Neuronal stem cell (in vitro differentiated cells): Measurements from ENCODE around the gene OLFML1.

ENCODE experiments used
- DNase-seq: peaks from one replicate; pipeline ENCODE4 v3.0.0-alpha.2; 2013; ENCODE audit warnings: low spot score
- H2AFZ ChIP-seq: one replicate; pipeline ENCODE4 v1.6.1; 2013; ENCODE audit warnings: mild to moderate bottlenecking, low read length, inconsistent platforms
- H2AK5ac ChIP-seq: 2 replicates; pipeline ENCODE4 v1.6.1; 2013; ENCODE audit warnings: low read depth, mild to moderate bottlenecking, inconsistent platforms, low read length, moderate library complexity, mixed read lengths
- H2BK120ac ChIP-seq: 2 replicates; pipeline ENCODE4 v1.6.1; 2013; ENCODE audit warnings: low read depth, mild to moderate bottlenecking, inconsistent platforms, low read length, moderate library complexity, mixed read lengths
- H2BK12ac ChIP-seq: one replicate; pipeline ENCODE4 v1.6.1; 2013; ENCODE audit warnings: low read length, inconsistent platforms
- H2BK15ac ChIP-seq: 2 replicates; pipeline ENCODE4 v1.6.1; 2013; ENCODE audit warnings: mild to moderate bottlenecking, low read length, inconsistent platforms, mixed read lengths
- H2BK5ac ChIP-seq: one replicate; pipeline ENCODE4 v1.6.1; 2013; ENCODE audit warnings: inconsistent platforms, mild to moderate bottlenecking, low read length, moderate library complexity
- H3K14ac ChIP-seq: one replicate; pipeline ENCODE4 v1.6.1; 2013; ENCODE audit warnings: low read length, inconsistent platforms
- H3K18ac ChIP-seq: 2 replicates; pipeline ENCODE4 v1.6.1; 2013; ENCODE audit warnings: low read length, inconsistent platforms
- H3K23ac ChIP-seq: 2 replicates; pipeline ENCODE4 v1.6.1; 2013; ENCODE audit warnings: low read depth, mild to moderate bottlenecking, mixed read lengths, low read length, inconsistent platforms; ENCODE audit not compliant: poor library complexity
- H3K27ac ChIP-seq: replicated peaks from 3 replicates; pipeline ENCODE4 v1.5.1; 2013; ENCODE audit warnings: low read length, inconsistent platforms
- H3K27me3 ChIP-seq, 3 experiments: 2 replicates each; pipeline ENCODE4 v1.6.1; 2013; ENCODE audit warnings: low read length in 3 of 3, mild to moderate bottlenecking in 2 of 3, inconsistent platforms in 1 of 3, low read depth in 1 of 3, mixed read lengths in 1 of 3, moderate library complexity in 1 of 3; ENCODE audit not compliant: control insufficient read depth in 3 of 3, insufficient read depth in 3 of 3
- H3K36me3 ChIP-seq, 2 donors: replicated peaks in 1 of 2; 2 replicates each; pipeline ENCODE4 v1.6.1; 2013; ENCODE audit warnings: low read length in 2 of 2; ENCODE audit not compliant: control insufficient read depth in 2 of 2, insufficient read depth in 2 of 2
- H3K4ac ChIP-seq: 2 replicates; pipeline ENCODE4 v1.6.1; 2013; ENCODE audit warnings: inconsistent platforms, mild to moderate bottlenecking, low read length, moderate library complexity
- H3K4me1 ChIP-seq, 2 donors: 1 replicate in 1 of 2; 2 replicates in 1 of 2; pipeline ENCODE4 v1.6.1; 2013; ENCODE audit warnings: low read length in 2 of 2, low read depth in 1 of 2; ENCODE audit not compliant: control insufficient read depth in 2 of 2, insufficient read depth in 1 of 2
- H3K4me2 ChIP-seq: one replicate; pipeline ENCODE4 v1.6.1; 2013; ENCODE audit warnings: mild to moderate bottlenecking, low read length, inconsistent platforms; ENCODE audit not compliant: insufficient read depth, poor library complexity, severe bottlenecking
- H3K4me3 ChIP-seq, 2 donors: 2 replicates each; pipeline ENCODE4 v1.5.1; 2013; ENCODE audit warnings: low read length in 2 of 2, mild to moderate bottlenecking in 2 of 2, inconsistent platforms in 1 of 2, moderate library complexity in 1 of 2
- H3K79me1 ChIP-seq: one replicate; pipeline ENCODE4 v1.6.1; 2013; ENCODE audit warnings: low read depth, mild to moderate bottlenecking, inconsistent platforms, low read length, moderate library complexity
- H3K9ac ChIP-seq: one replicate; pipeline ENCODE4 v1.6.1; 2013; ENCODE audit warnings: mild to moderate bottlenecking, low read depth, low read length, inconsistent platforms; ENCODE audit not compliant: poor library complexity
- H3K9me3 ChIP-seq, 2 donors: replicated peaks in 1 of 2; 2 replicates each; pipeline versions ENCODE3 to v1.6.1; 2013; ENCODE audit warnings: low read length in 2 of 2, mild to moderate bottlenecking in 2 of 2, inconsistent platforms in 1 of 2, low read depth in 1 of 2, mixed read lengths in 1 of 2, moderate library complexity in 1 of 2; ENCODE audit not compliant: control insufficient read depth in 2 of 2, insufficient read depth in 1 of 2
- H4K8ac ChIP-seq: one replicate; pipeline ENCODE4 v1.6.1; 2013; ENCODE audit warnings: low read depth, mild to moderate bottlenecking, inconsistent platforms, low read length, moderate library complexity
- H4K91ac ChIP-seq: one replicate; pipeline ENCODE4 v1.6.1; 2013; ENCODE audit warnings: low read length, low read depth, mild to moderate bottlenecking, inconsistent platforms; ENCODE audit not compliant: poor library complexity
- WGBS, 2 donors: extraction: QIAGEN DNeasy Blood & Tissue Kit; methylation state at CpG; one replicate each; pipeline ENCODE4 v1.1.7; 2013; ENCODE audit warnings: missing lambda C conversion rate in 2 of 2, mixed read lengths in 1 of 2; ENCODE audit not compliant: insufficient read length in 2 of 2, insufficient replicate concordance in 1 of 2; ENCODE audit errors: extremely low coverage in 2 of 2; 5-methylcytosine and 5-hydroxymethylcytosine counted together

Gene OLFML1

DNA sequence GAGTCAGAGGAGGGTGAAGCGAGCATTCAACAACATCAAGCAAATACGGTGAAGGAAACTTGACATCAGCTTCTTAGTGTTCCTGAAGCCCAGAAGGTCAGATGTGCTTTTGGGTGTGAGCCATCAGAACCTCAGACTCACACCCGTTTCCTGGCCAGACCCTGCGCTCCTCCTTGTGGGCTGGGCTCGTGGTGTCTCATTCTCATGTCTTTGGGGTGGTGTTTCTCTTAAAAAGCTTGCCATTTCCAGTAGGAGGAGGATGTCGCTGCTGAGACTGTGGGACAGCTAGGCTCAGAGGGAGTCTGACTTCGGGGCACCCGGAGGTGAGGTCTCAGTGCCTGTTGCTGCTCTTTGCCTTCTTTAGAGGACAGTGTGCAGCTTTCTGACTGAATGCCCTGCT is 52.7 kb downstream of the OLFML1 start:
- H2BK5ac ChIP-seq, result no peak overlapping the region
- H3K9me3 ChIP-seq, result no peaks in the 10 kb centered on the region
- no peak overlapping the region for H2BK15ac ChIP-seq
- no peak overlapping the region for H3K27ac ChIP-seq
- no peaks in the 10 kb centered on the region for H3K36me3 ChIP-seq
- H3K14ac ChIP-seq, result no peak overlapping the region
- no CpG with 5 or more reads among the region's 8 CpGs for WGBS, 2 donors
- no peak overlapping the region for H3K4me2 ChIP-seq
- no peak overlapping the region for H2AFZ ChIP-seq
- H4K8ac ChIP-seq, result no peak overlapping the region
- H3K79me1 ChIP-seq, result no peaks in the 10 kb centered on the region
- H3K4me1 ChIP-seq, result peaks cover 0 to 13% of the 10 kb centered on the region in 2 donors
- no peak overlapping the region for H3K4ac ChIP-seq
- no peak overlapping the region for H3K4me3 ChIP-seq
- no peak overlapping the region for H4K91ac ChIP-seq
- no peak overlapping the region for H3K18ac ChIP-seq
- no peak overlapping the region for H3K9ac ChIP-seq
- H3K23ac ChIP-seq, result no peak overlapping the region
- no peak for DNase-seq
- no peak overlapping the region for H2AK5ac ChIP-seq
- no peak overlapping the region for H2BK120ac ChIP-seq
- H3K27me3 ChIP-seq, result peaks cover 0 to 44% (median 0%) of the 10 kb centered on the region in 3 experiments
- no peak overlapping the region for H2BK12ac ChIP-seq

- Histone ChIP-seq H2BK15ac (no peak overlapping the region), H3K9ac (no peak overlapping the region), H3K27ac (no peak overlapping the region), H3K79me1 (no peaks in the 10 kb centered on the region), H2BK120ac (no peak overlapping the region), H3K18ac (no peak overlapping the region), H2AK5ac (no peak overlapping the region), H3K9me3 (no peaks in the 10 kb centered on the region), H3K23ac (no peak overlapping the region), H3K4me3 (no peak overlapping the region), H2BK12ac (no peak overlapping the region), H3K14ac (no peak overlapping the region), H3K27me3 (peaks cover 0 to 41% (median 0%) of the 10 kb centered on the region in 3 experiments), H2BK5ac (no peak overlapping the region), H3K4me1 (peaks cover 0 to 12% of the 10 kb centered on the region in 2 donors), H3K4me2 (no peak overlapping the region), H2AFZ (no peak overlapping the region), H4K91ac (no peak overlapping the region), H3K36me3 (no peaks in the 10 kb centered on the region), H4K8ac (no peak overlapping the region), H3K4ac (no peak overlapping the region)
- WGBS, 2 donors, result no CpG with 5 or more reads among the region's 12 CpGs
- DNase-seq, result no peak
These were observed 53.5 kb downstream of the OLFML1 start for GRCh38 chr11:7538466-7539454.

- Histone ChIP-seq H3K79me1 (no peaks in the 10 kb centered on the region), H3K27ac (no peak overlapping the region), H2AFZ (no peak overlapping the region), H3K18ac (no peak overlapping the region), H2BK120ac (no peak overlapping the region), H3K4me3 (no peak overlapping the region), H2AK5ac (no peak overlapping the region), H3K23ac (no peak overlapping the region), H3K36me3 (no peaks in the 10 kb centered on the region), H4K91ac (no peak overlapping the region), H3K4me2 (no peak overlapping the region), H4K8ac (no peak overlapping the region), H3K4ac (no peak overlapping the region), H3K27me3 (peaks cover 0 to 34% (median 0%) of the 10 kb centered on the region in 3 experiments), H3K9ac (no peak overlapping the region), H2BK15ac (no peak overlapping the region), H2BK5ac (no peak overlapping the region), H3K14ac (no peak overlapping the region), H2BK12ac (no peak overlapping the region), H3K4me1 (peaks cover 0 to 10% of the 10 kb centered on the region in 2 donors), H3K9me3 (no peaks in the 10 kb centered on the region)
- no peak for DNase-seq
- WGBS, 2 donors, result no CpG with 5 or more reads among the region's 8 CpGs
These were observed 55.7 kb downstream of the OLFML1 start for GRCh38 chr11:7540830-7541555.

GRCh38 chr11:7543302-7543701 is 58.0 kb downstream of the OLFML1 start:
- H2BK120ac ChIP-seq, result no peak overlapping the region
- no peak overlapping the region for H3K23ac ChIP-seq
- H3K9ac ChIP-seq, result no peak overlapping the region
- H3K18ac ChIP-seq, result no peak overlapping the region
- no peak for DNase-seq
- no CpG with 5 or more reads among the region's 1 CpG for WGBS, 2 donors
- H4K8ac ChIP-seq, result no peak overlapping the region
- peaks cover 0 to 20% (median 0%) of the 10 kb centered on the region in 3 experiments for H3K27me3 ChIP-seq
- H3K4me1 ChIP-seq, result peaks cover 0 to 10% of the 10 kb centered on the region in 2 donors
- H3K9me3 ChIP-seq, result no peaks in the 10 kb centered on the region
- H2BK15ac ChIP-seq, result no peak overlapping the region
- no peak overlapping the region for H3K4me3 ChIP-seq
- H3K36me3 ChIP-seq, result no peaks in the 10 kb centered on the region
- no peak overlapping the region for H2AFZ ChIP-seq
- no peak overlapping the region for H2BK5ac ChIP-seq
- H3K14ac ChIP-seq, result no peak overlapping the region
- H4K91ac ChIP-seq, result no peak overlapping the region
- H2BK12ac ChIP-seq, result no peak overlapping the region
- H2AK5ac ChIP-seq, result no peak overlapping the region
- no peak overlapping the region for H3K4ac ChIP-seq
- no peak overlapping the region for H3K27ac ChIP-seq
- H3K79me1 ChIP-seq, result no peaks in the 10 kb centered on the region
- no peak overlapping the region for H3K4me2 ChIP-seq
